ENCODE results near the gene TADA2B. TPM values are rescaled to one million over a fixed set of nuclear protein-coding genes. Genes with fewer than 3 reads are reported as not detected.
A peak's percentile ranks its signal among the peaks of the same experiment; 100 is the strongest.

The TADA2B gene
- total and polyA plus RNA-seq, 2 of the 4 experiments (the other 2 are of a cell fraction), result 6.1 to 8.6 TPM

DNA sequence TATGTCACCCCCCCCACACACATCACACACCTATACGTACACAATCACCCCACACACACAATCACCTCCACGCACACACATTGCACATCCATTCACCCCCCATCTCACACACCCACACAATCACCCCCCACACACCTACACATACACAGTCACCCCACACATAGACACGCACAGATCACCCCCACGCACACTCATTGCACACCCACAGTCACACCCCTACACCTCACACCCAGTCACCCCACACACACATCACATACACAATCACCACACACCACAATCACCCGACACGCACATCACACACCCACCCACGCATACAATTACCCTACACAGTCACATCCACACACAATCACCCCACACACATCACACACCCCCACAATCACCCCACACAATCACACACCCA, 15.9 kb upstream of the TADA2B start:
- peaks cover 9 to 44% of the 10 kb centered on the region in 2 experiments; a peak in 3 of 4 replicates for H3K79me1 ChIP-seq (ENCODE audit: low read depth in 1 of 2, low read length in 2 of 2)
- DNase-seq (no peak), ATAC-seq (ENCODE audit: low read depth) (no peak)
- ChIA-PET CTCF (no interaction called here), POLR2A (ENCODE audit: unreplicated experiment) (no interaction called here)
- H3K4me2 ChIP-seq (ENCODE audit: low read depth, low read length), result no peak overlapping the region
- peaks cover 5% of the 10 kb centered on the region for H3K4me1 ChIP-seq (ENCODE audit: control insufficient read depth, insufficient read depth, low read length)
- no peak overlapping the region for H2BK15ac ChIP-seq (ENCODE audit: low read depth, low read length)
- no peak overlapping the region; the same call in 1 of the 2 replicates for H3K14ac ChIP-seq (replicated peaks; ENCODE audit: low read depth, low read length)
- no peak overlapping the region for H2AK9ac ChIP-seq (replicated peaks; ENCODE audit: low read depth, low read length, poor library complexity)
- H3K27ac ChIP-seq (ENCODE audit: insufficient read depth, low read length), result no peak overlapping the region
- H3K9ac ChIP-seq (ENCODE audit: low read depth, low read length), result no peak overlapping the region
- H4K20me1 ChIP-seq (ENCODE audit: insufficient read depth, low read length), result no peaks in the 10 kb centered on the region; the same call in 1 of the 2 replicates
- WGBS, 2 experiments (ENCODE audit: extremely low coverage in 2 of 2, insufficient read length in 1 of 2), result 100% methylated on average over 2 to 3 of the region's 7 CpGs
- H3K9me1 ChIP-seq (ENCODE audit: insufficient read depth, low read length), result peaks cover 17% of the 10 kb centered on the region
- no peak overlapping the region for H3K23ac ChIP-seq (ENCODE audit: low read depth, low read length)
- no peak overlapping the region for H3K56ac ChIP-seq (ENCODE audit: extremely low read depth, insufficient read depth, low read length)
- dilution Hi-C loops (cut with HindIII; ENCODE audit: low sequenced_read_pairs, unreplicated experiment) (no loop called here), intact Hi-C loops (cut with micrococcal nuclease) (no loop called here), in situ Hi-C loops (cut with MboI; ENCODE audit: low sequenced_read_pairs) (no loop called here)
- H3K36me3 ChIP-seq (ENCODE audit: control insufficient read depth, insufficient read depth, low read length), result peaks cover 60% of the 10 kb centered on the region
- H2BK20ac ChIP-seq (ENCODE audit: low read depth, low read length), result no peak overlapping the region
- H2AK5ac ChIP-seq (ENCODE audit: low read depth, low read length), result peak overlapping the region; percentile 54; the same call in 1 of the 2 replicates
- H3K18ac ChIP-seq (ENCODE audit: low read depth, low read length), result no peak overlapping the region
- H3K4me3 ChIP-seq (ENCODE audit: insufficient read depth, low read depth, low read length), result no peak overlapping the region
- no peaks in the 10 kb centered on the region for H3K9me3 ChIP-seq (ENCODE audit: control insufficient read depth, insufficient read depth, low read length)
- TF ChIP-seq MAZ (IDR thresholded peaks at IDR 0.05; ENCODE audit: borderline replicate concordance, low read depth, low read length), result no peak
- TF ChIP-seq, protein P1, sequence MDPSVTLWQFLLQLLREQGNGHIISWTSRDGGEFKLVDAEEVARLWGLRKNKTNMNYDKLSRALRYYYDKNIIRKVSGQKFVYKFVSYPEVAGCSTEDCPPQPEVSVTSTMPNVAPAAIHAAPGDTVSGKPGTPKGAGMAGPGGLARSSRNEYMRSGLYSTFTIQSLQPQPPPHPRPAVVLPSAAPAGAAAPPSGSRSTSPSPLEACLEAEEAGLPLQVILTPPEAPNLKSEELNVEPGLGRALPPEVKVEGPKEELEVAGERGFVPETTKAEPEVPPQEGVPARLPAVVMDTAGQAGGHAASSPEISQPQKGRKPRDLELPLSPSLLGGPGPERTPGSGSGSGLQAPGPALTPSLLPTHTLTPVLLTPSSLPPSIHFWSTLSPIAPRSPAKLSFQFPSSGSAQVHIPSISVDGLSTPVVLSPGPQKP (IDR thresholded peaks at IDR 0.05; ENCODE audit: borderline replicate concordance, low read depth, low read length), result no peak
- no peak for TF ChIP-seq NFE2L2 (IDR thresholded peaks at IDR 0.05; ENCODE audit: low read depth, low read length)
- TF ChIP-seq, protein P2, sequence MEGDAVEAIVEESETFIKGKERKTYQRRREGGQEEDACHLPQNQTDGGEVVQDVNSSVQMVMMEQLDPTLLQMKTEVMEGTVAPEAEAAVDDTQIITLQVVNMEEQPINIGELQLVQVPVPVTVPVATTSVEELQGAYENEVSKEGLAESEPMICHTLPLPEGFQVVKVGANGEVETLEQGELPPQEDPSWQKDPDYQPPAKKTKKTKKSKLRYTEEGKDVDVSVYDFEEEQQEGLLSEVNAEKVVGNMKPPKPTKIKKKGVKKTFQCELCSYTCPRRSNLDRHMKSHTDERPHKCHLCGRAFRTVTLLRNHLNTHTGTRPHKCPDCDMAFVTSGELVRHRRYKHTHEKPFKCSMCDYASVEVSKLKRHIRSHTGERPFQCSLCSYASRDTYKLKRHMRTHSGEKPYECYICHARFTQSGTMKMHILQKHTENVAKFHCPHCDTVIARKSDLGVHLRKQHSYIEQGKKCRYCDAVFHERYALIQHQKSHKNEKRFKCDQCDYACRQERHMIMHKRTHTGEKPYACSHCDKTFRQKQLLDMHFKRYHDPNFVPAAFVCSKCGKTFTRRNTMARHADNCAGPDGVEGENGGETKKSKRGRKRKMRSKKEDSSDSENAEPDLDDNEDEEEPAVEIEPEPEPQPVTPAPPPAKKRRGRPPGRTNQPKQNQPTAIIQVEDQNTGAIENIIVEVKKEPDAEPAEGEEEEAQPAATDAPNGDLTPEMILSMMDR (conservative IDR thresholded peaks at IDR 0.05; ENCODE audit: low read depth, low read length), result no peak
- TF ChIP-seq MXI1 (IDR thresholded peaks at IDR 0.05; ENCODE audit: borderline replicate concordance, low read depth, low read length), result no peak
- TF ChIP-seq, protein P3, sequence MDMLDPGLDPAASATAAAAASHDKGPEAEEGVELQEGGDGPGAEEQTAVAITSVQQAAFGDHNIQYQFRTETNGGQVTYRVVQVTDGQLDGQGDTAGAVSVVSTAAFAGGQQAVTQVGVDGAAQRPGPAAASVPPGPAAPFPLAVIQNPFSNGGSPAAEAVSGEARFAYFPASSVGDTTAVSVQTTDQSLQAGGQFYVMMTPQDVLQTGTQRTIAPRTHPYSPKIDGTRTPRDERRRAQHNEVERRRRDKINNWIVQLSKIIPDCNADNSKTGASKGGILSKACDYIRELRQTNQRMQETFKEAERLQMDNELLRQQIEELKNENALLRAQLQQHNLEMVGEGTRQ (IDR thresholded peaks at IDR 0.05; ENCODE audit: low read depth, low read length), result no peak
- TF ChIP-seq MAFK (IDR thresholded peaks at IDR 0.05; ENCODE audit: low read depth, low read length), result no peak
- no peak for TF ChIP-seq BHLHE40 (IDR thresholded peaks at IDR 0.05; ENCODE audit: low read depth, low read length)
- BruUV-seq (replicated peaks), result no TSS peak
- H2AFZ ChIP-seq (replicated peaks; ENCODE audit: low read length, poor library complexity), result no peak overlapping the region
- no peak overlapping the region for H4K91ac ChIP-seq (ENCODE audit: insufficient read depth, low read depth, low read length)
- no peak overlapping the region for H4K5ac ChIP-seq (ENCODE audit: low read depth, low read length)
- H3K4ac ChIP-seq (ENCODE audit: low read depth, low read length), result no peak overlapping the region
- no peak overlapping the region for H4K8ac ChIP-seq (ENCODE audit: low read depth in 2 of 2, low read length in 2 of 2)
- H2BK5ac ChIP-seq (ENCODE audit: low read depth, low read length, poor library complexity, severe bottlenecking), result peak overlapping the region; percentile 79
- no peaks in the 10 kb centered on the region for H3K27me3 ChIP-seq (ENCODE audit: control insufficient read depth, insufficient read depth, low read length)
- H2BK120ac ChIP-seq (ENCODE audit: low read depth, low read length), result no peak overlapping the region

All from IMR-90 (cell line).